Endothelial cell of umbilical vein (primary cell): ENCODE measurements around the gene PTGFR. TPM values are rescaled to one million over a fixed set of nuclear protein-coding genes. Genes with fewer than 3 reads are reported as not detected.

Experiments used
- BruUV-seq: library from RNA; stranded (reverse); fragments of 400-500 nt; replicated peaks from 2 replicates; lab custom pipeline; 2021; lab: Mats Ljungman, UMichigan
- CTCF ChIA-PET: fragments of 300-600, 350-600 bp; sonication (Branson Sonifier 250); formaldehyde crosslinking; loops from one replicate; lab custom pipeline; 2021; ENCODE audit warnings: antibody characterized with exemption, inconsistent platforms; lab: Charles Lee
- POLR2A ChIA-PET: fragments of 300-600, 350-600 bp; sonication (Branson Sonifier 250); formaldehyde crosslinking; loops from one replicate; lab custom pipeline; 2021; ENCODE audit warnings: antibody characterized with exemption, inconsistent platforms; lab: Charles Lee
- DNase-seq: peaks from one replicate; pipeline ENCODE4 v3.0.0-alpha.2; 2011; ENCODE audit warnings: low read depth, low spot score
- FAIRE-seq: peaks from 2 replicates; lab custom pipeline; 2011; peaks lifted over from hg19 to GRCh38; lab: Jason Lieb, UNC
- H2AFZ ChIP-seq: 2 replicates; pipeline ENCODE4 v1.6.0; 2012; ENCODE audit warnings: low read depth, low read length, control low read depth, inconsistent platforms
- H3K27ac ChIP-seq: 2 replicates; pipeline ENCODE4 v1.5.1; 2011; ENCODE audit warnings: low read depth, mild to moderate bottlenecking, control low read depth, low read length, moderate library complexity; ENCODE audit not compliant: insufficient read depth
- H3K27me3 ChIP-seq, 2 experiments: 2 replicates each; pipeline versions ENCODE4 v1.6.0 to v1.6.1; 2011; ENCODE audit warnings: low read length in 2 of 2, mixed read lengths in 1 of 2; ENCODE audit not compliant: control insufficient read depth in 2 of 2, insufficient read depth in 2 of 2
- H3K36me3 ChIP-seq, 2 experiments: 2 replicates in 1 of 2; 3 replicates in 1 of 2; pipeline ENCODE4 v1.5.1; 2011; ENCODE audit warnings: low read length in 2 of 2, mild to moderate bottlenecking in 1 of 2, moderate library complexity in 1 of 2; ENCODE audit not compliant: control insufficient read depth in 2 of 2, insufficient read depth in 2 of 2; ENCODE audit errors: extremely low read depth in 1 of 2
- H3K4me1 ChIP-seq: 3 replicates; pipeline ENCODE4 v1.5.1; 2011; ENCODE audit warnings: mild to moderate bottlenecking, low read length; ENCODE audit not compliant: control insufficient read depth, insufficient read depth; ENCODE audit errors: extremely low read depth
- H3K4me2 ChIP-seq: 2 replicates; pipeline ENCODE4 v1.6.1; 2011; ENCODE audit warnings: low read length, control low read depth, mixed read lengths; ENCODE audit not compliant: insufficient read depth
- H3K4me3 ChIP-seq, 3 experiments: fragments of 200-600 bp in 1 of 3; sonication (generic), shearing (Covaris generic) in 1 of 3; replicated peaks in 1 of 3; 2 replicates each; pipeline ENCODE4 v1.5.1; 2011 to 2016; ENCODE audit warnings: control low read depth in 3 of 3, low read length in 3 of 3, mild to moderate bottlenecking in 2 of 3, inconsistent platforms in 1 of 3, low read depth in 1 of 3, moderate library complexity in 1 of 3; ENCODE audit not compliant: insufficient read depth in 1 of 3
- H3K79me2 ChIP-seq: 2 replicates; pipeline ENCODE4 v1.6.0; 2012; ENCODE audit warnings: low read length, inconsistent platforms; ENCODE audit not compliant: control insufficient read depth, insufficient read depth
- H3K9ac ChIP-seq: replicated peaks from 2 replicates; pipeline ENCODE3; 2011; ENCODE audit warnings: low read length, control low read depth; ENCODE audit not compliant: insufficient read depth; ENCODE audit errors: extremely low read depth
- H3K9me1 ChIP-seq: replicated peaks from 3 replicates; pipeline ENCODE4 v1.6.0; 2011; ENCODE audit warnings: mild to moderate bottlenecking, low read length; ENCODE audit not compliant: control insufficient read depth, insufficient read depth; ENCODE audit errors: extremely low read depth
- H3K9me3 ChIP-seq: replicated peaks from 2 replicates; pipeline ENCODE4 v1.5.1; 2012; ENCODE audit warnings: low read length, inconsistent platforms; ENCODE audit not compliant: control insufficient read depth, insufficient read depth
- H4K20me1 ChIP-seq: replicated peaks from 2 replicates; pipeline ENCODE3; 2011; ENCODE audit warnings: mild to moderate bottlenecking, low read length; ENCODE audit not compliant: control insufficient read depth, insufficient read depth; ENCODE audit errors: extremely low read depth
- EZH2 ChIP-seq: IDR thresholded peaks from 2 replicates; pipeline ENCODE4 v1.6.1; 2012; ENCODE audit warnings: borderline replicate concordance, low read depth, mild to moderate bottlenecking, moderate library complexity, low read length, inconsistent platforms; ENCODE audit not compliant: severe bottlenecking
- FOS ChIP-seq: IDR thresholded peaks from 2 replicates; pipeline ENCODE4 v1.6.1; 2011; ENCODE audit warnings: mild to moderate bottlenecking, low read length, moderate library complexity, borderline replicate concordance; ENCODE audit not compliant: insufficient read depth
- GATA2 ChIP-seq: IDR thresholded peaks from 2 replicates; pipeline ENCODE4 v1.7.0; 2011; ENCODE audit warnings: low read depth, mild to moderate bottlenecking, moderate library complexity, mixed read lengths, low read length; ENCODE audit not compliant: insufficient read length, insufficient read depth
- JUN ChIP-seq: IDR thresholded peaks from 2 replicates; pipeline ENCODE4 v1.6.1; 2011; ENCODE audit warnings: borderline replicate concordance, low read depth; ENCODE audit not compliant: insufficient read length, insufficient read depth
- MYC ChIP-seq: IDR thresholded peaks from one replicate; pipeline ENCODE4 v1.6.1; 2011; ENCODE audit warnings: mild to moderate bottlenecking, low read depth, low read length
- POLR2A ChIP-seq: IDR thresholded peaks from 2 replicates; pipeline ENCODE4 v1.6.1; 2012; ENCODE audit warnings: low read depth, mild to moderate bottlenecking, control low read depth, low read length
- POLR2AphosphoS5 ChIP-seq: IDR thresholded peaks from 2 replicates; pipeline ENCODE4 v1.6.1; 2012; ENCODE audit warnings: low read depth, mild to moderate bottlenecking, control low read depth, low read length, moderate library complexity; ENCODE audit not compliant: insufficient read depth
- dilution Hi-C: fragments of 300-500 bp; cut with MboI; formaldehyde crosslinking; loops from one replicate; pipeline ENCODE4 v1.15.0; 2019; ENCODE audit warnings: low sequenced_read_pairs; ENCODE audit not compliant: extremely low pct_ligation_motif_present
- intact Hi-C: fragments of 100-400 bp; cut with micrococcal nuclease; formaldehyde crosslinking; loops from one replicate; pipeline ENCODE4 v1.10.0; 2022
- polyA plus RNA-seq, 4 experiments: library from polyadenylated mRNA; depleted of rRNA in 3 of 4; stranded (reverse) in 3 of 4; unstranded in 1 of 4; fragments of >200 nt; gene quantifications; 2 replicates each; pipeline versions ENCODE4 v1.2.1 to v1.2.3, GENCODE V29; 2011 to 2012; ENCODE audit warnings: missing spikeins in 1 of 4
- total RNA-seq: library from RNA; stranded (reverse); gene quantifications from 2 replicates; pipeline ENCODE4 v1.2.3, GENCODE V29; 2021
- TF ChIP-seq, protein P1 (sequence below): IDR thresholded peaks from 2 replicates; pipeline ENCODE4 v1.6.1; 2011; ENCODE audit not compliant: insufficient read depth, insufficient read length
- TF ChIP-seq, protein P2 (sequence below), 2 donors: IDR thresholded peaks; 1 replicate in 1 of 2; 2 replicates in 1 of 2; pipeline ENCODE4 v1.5.1; 2011; ENCODE audit warnings: low read length in 2 of 2, mild to moderate bottlenecking in 2 of 2, moderate library complexity in 2 of 2, control low read depth in 1 of 2, inconsistent platforms in 1 of 2, low read depth in 1 of 2; ENCODE audit not compliant: insufficient read depth in 1 of 2; ENCODE audit errors: extremely low read depth in 1 of 2

Gene PTGFR
- total and polyA plus RNA-seq, 2 donors (not counting 3 experiments of a cell fraction or from before 2014, with no cell fraction given) = 0.11 to 0.24 TPM

DNA sequence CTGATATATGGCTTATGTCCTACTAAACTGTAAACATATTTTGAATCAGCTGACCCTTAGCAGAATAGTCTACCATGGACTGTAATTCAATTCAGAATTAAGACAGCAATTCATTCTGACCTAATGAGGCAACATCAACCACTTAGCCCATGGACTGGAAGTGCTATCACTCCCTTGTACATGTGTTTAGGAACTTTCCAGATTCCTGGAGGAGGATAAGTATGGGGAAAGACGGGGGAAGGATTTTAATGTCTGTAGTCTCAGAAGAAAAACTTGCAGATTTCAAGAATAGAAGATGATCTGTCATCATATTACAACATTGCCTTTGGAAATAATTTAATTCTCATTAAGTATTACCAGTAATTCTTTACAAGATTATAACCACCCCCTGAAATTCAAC, 56.3 kb downstream of the PTGFR start:
- H2AFZ ChIP-seq = no peak overlapping the region
- H3K79me2 ChIP-seq = no peaks in the 10 kb centered on the region
- H3K27me3 ChIP-seq = peaks cover 0 to 19% of the 10 kb centered on the region in 2 experiments
- no peaks in the 10 kb centered on the region for H3K9me3 ChIP-seq
- no peak for TF ChIP-seq GATA2
- no peak for TF ChIP-seq POLR2A
- no peak for TF ChIP-seq FOS
- TF ChIP-seq JUN = no peak
- TF ChIP-seq MYC = no peak
- TF ChIP-seq, protein P1, sequence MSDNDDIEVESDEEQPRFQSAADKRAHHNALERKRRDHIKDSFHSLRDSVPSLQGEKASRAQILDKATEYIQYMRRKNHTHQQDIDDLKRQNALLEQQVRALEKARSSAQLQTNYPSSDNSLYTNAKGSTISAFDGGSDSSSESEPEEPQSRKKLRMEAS = no peak
- TF ChIP-seq, protein P2, sequence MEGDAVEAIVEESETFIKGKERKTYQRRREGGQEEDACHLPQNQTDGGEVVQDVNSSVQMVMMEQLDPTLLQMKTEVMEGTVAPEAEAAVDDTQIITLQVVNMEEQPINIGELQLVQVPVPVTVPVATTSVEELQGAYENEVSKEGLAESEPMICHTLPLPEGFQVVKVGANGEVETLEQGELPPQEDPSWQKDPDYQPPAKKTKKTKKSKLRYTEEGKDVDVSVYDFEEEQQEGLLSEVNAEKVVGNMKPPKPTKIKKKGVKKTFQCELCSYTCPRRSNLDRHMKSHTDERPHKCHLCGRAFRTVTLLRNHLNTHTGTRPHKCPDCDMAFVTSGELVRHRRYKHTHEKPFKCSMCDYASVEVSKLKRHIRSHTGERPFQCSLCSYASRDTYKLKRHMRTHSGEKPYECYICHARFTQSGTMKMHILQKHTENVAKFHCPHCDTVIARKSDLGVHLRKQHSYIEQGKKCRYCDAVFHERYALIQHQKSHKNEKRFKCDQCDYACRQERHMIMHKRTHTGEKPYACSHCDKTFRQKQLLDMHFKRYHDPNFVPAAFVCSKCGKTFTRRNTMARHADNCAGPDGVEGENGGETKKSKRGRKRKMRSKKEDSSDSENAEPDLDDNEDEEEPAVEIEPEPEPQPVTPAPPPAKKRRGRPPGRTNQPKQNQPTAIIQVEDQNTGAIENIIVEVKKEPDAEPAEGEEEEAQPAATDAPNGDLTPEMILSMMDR (IDR thresholded peaks at IDR 0.05; ENCODE audit: extremely low read depth in 1 of 2, insufficient read depth in 1 of 2, low read depth in 1 of 2, low read length in 2 of 2) = no peak
- no peak for TF ChIP-seq EZH2
- no peak for TF ChIP-seq POLR2AphosphoS5
- no TSS peak for BruUV-seq
- H3K4me1 ChIP-seq = no peaks in the 10 kb centered on the region
- ChIA-PET POLR2A (no interaction called here), CTCF (no interaction called here)
- dilution Hi-C loops (no loop called here), intact Hi-C loops (no loop called here)
- H3K9me1 ChIP-seq = no peaks in the 10 kb centered on the region
- H3K36me3 ChIP-seq = no peaks in the 10 kb centered on the region
- no peak for DNase-seq
- FAIRE-seq = no peak
- H3K4me3 ChIP-seq = no peak overlapping the region
- no peak overlapping the region for H3K4me2 ChIP-seq
- H3K27ac ChIP-seq = no peak overlapping the region
- no peaks in the 10 kb centered on the region for H4K20me1 ChIP-seq
- H3K9ac ChIP-seq = no peak overlapping the region
